HG03565 (cell line): Measurements from ENCODE around the gene UROD.
"Not testable (repeated sequence)": the region's sequence is repeated elsewhere in the genome, so short reads cannot be mapped to it uniquely, and the experiment has no call there.

Experiments
- ATAC-seq: cut with Tn5 transposase; IDR thresholded peaks from one replicate; pipeline ENCODE4 v1.9.1; 2021; ENCODE audit warnings: mild to moderate bottlenecking, moderate library complexity; ENCODE audit not compliant: unreplicated experiment

Gene UROD

GRCh38 chr1:45038240-45038639 is 26.2 kb downstream of the UROD start:
- ATAC-seq: no peak

GRCh38 chr1:45038661-45039364 is 26.8 kb downstream of the UROD start:
- ATAC-seq: no peak

- no peak for ATAC-seq
Measured at GRCh38 chr1:45040297-45040696, 28.2 kb downstream of the UROD start.

- no peak for ATAC-seq
Measured at GRCh38 chr1:45043094-45043493, 31.0 kb downstream of the UROD start.

GRCh38 chr1:45044916-45045315 is 32.9 kb downstream of the UROD start:
- no peak for ATAC-seq

GRCh38 chr1:45047032-45047431 is 35.0 kb downstream of the UROD start:
- no peak for ATAC-seq

GRCh38 chr1:45051005-45051772 is 39.1 kb downstream of the UROD start:
- no peak for ATAC-seq

GRCh38 chr1:45057542-45057941 is 45.5 kb downstream of the UROD start:
- ATAC-seq: no peak

- ATAC-seq: no peak
Measured at GRCh38 chr1:45059829-45060228, 47.8 kb downstream of the UROD start.

- ATAC-seq: not testable (repeated sequence)
Measured at GRCh38 chr1:45062463-45062862, 50.4 kb downstream of the UROD start.

- no peak for ATAC-seq
Measured at GRCh38 chr1:45065083-45065482, 53.0 kb downstream of the UROD start.
